GM12801 (cell line): Measurements from ENCODE around the gene PBX3.

Source experiments
- TF ChIP-seq, protein P1 (sequence below): IDR thresholded peaks from one replicate; pipeline ENCODE4 v1.5.1; 2011; ENCODE audit warnings: control low read depth; ENCODE audit not compliant: insufficient read length; ENCODE audit errors: extremely low read depth

Gene PBX3

DNA sequence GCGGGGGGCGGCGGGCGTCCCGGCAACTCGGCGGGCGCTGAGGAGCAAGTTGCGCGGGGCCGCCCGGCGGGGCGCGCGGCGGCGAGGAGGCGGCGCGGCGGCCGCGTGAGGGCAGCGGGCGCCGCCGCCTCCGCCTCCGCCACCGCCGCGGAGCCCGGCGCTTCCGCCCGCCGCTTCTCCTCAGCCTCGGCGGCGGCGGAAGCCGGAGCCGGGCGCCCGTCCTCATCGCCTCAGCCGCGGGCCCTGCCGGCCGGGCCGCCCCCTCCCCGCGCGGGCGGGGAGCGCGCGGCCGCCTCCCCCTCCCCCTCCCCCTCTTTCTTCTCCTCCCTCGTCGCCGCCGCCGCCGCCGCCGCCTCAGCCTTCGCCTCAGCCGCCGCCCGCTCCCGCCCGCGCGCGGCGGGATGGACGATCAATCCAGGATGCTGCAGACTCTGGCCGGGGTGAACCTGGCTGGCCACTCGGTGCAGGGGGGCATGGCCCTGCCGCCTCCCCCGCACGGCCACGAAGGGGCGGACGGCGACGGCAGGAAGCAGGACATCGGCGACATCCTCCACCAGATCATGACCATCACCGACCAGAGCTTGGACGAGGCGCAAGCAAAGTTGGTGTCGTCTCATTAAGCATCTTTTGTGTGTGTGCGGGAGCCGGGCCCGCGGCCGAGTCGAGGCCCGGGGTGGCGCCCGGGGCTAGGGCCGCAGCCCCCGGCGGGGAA, at the start of gene PBX3:
Gene PBX3 (plus strand): TSS at position 321 of the 712 bp plus-strand sequence.
- TF ChIP-seq, protein P1, sequence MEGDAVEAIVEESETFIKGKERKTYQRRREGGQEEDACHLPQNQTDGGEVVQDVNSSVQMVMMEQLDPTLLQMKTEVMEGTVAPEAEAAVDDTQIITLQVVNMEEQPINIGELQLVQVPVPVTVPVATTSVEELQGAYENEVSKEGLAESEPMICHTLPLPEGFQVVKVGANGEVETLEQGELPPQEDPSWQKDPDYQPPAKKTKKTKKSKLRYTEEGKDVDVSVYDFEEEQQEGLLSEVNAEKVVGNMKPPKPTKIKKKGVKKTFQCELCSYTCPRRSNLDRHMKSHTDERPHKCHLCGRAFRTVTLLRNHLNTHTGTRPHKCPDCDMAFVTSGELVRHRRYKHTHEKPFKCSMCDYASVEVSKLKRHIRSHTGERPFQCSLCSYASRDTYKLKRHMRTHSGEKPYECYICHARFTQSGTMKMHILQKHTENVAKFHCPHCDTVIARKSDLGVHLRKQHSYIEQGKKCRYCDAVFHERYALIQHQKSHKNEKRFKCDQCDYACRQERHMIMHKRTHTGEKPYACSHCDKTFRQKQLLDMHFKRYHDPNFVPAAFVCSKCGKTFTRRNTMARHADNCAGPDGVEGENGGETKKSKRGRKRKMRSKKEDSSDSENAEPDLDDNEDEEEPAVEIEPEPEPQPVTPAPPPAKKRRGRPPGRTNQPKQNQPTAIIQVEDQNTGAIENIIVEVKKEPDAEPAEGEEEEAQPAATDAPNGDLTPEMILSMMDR = no peak

DNA sequence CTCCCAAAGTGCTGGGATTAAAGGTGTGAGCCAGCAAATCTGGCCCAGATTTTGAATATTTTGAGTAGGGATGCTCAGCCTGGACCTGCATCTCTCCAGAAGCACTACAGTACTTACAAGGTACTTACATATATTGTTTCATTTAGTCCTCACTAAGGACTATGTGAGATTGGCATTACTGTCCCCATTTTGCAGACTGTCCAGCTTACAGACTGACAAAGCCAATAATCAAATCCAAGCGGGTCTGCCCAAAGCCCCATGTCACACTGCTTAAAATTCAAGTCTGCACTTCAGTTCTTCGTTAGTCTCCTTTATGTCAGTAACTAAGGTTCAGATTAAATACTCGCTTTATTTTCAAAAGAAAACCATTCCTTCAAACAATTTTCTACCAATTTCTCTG, 47.3 kb upstream of the PBX3 start:
- TF ChIP-seq, protein P1 = no peak

DNA sequence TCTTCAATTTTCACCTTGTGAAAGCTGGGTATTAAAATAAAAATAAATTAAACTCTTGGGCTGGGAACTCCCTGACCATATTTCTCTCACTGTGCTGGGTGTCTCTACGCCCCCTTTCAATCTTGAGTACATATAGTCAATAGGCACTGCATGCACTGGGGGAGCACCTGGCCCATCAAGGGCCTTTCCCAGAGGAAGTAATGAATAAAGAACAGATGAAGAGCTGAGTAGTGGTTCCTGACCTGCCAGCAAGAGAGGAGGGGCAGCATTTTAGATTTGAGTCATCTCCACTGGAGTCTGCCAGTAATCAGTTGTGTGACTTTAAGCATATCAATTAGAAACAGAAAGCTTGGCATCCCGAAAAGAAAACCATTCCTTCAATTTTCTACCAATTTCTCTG, 46.4 kb upstream of the PBX3 start:
- TF ChIP-seq, protein P1 = no peak

- TF ChIP-seq, protein P1 = no peak
Measured at GRCh38 chr9:125701351-125701750, 45.8 kb upstream of the PBX3 start.

GRCh38 chr9:125703662-125704061, 43.5 kb upstream of the PBX3 start:
- TF ChIP-seq, protein P1 = no peak

GRCh38 chr9:125705893-125706292, 41.3 kb upstream of the PBX3 start:
- TF ChIP-seq, protein P1 = no peak

DNA sequence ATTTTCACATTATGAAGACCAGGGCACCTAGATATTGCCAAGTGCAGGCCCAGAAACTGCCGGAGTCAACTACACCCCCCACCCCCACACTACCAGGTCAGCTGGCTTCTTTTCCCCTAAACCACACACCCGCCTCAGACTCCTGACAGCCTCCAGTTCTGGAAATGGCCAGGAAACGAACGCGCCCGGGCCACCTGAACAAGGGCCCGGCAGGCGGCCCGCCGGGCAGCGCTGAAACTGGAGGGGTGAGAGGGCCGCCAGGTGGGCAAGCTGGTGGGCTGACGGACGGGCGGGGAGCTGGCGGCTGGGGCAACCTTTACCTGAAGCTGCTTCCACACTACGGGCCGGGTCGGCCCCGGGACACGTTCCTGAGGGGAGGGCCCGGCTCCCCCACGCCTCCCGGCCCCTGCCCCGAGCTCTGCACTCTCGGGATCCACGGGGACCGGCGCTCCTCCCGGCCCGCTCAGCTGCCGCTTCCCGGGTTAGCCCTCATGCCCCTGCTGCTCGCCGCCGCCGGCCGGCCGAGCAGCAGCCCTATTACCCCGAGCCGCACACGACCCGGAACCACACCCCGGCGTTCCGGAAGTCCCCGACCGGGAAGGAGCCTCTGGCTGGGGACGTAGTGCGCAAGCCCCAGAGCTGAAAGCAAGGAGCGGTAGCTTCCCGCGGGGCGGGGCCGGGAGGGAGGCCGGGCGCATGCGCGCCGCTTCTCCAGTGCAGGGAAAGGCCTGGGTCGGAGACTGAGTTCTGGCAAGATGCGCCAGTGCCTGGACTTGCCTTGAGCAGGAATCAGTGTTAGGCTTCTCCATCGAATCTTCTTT, 40.3 kb upstream of the PBX3 start, which contains the start of gene MAPKAP1:
Gene MAPKAP1 (minus strand): TSS at position 558 of the 821 bp plus-strand sequence. CDS start 34,634 bp downstream, outside the sequence.
- TF ChIP-seq, protein P1 = no peak
